ENCODE data around the gene GPHN.
A peak's percentile ranks its signal among the peaks of the same experiment; 100 is the strongest.

GPHN gene

GRCh38 chr14:66649498-66649897, 141.6 kb downstream of the GPHN start:
- no peak overlapping the region for H2AFZ ChIP-seq (ENCODE audit: insufficient read depth, low read length, poor library complexity)
- H3K27ac ChIP-seq (ENCODE audit: low read depth, low read length): no peak overlapping the region
- no peak overlapping the region for H3K9ac ChIP-seq (ENCODE audit: low read length)
- H3K79me2 ChIP-seq (ENCODE audit: control insufficient read depth, insufficient read depth, low read length, poor library complexity): no peaks in the 10 kb centered on the region
- no peaks in the 10 kb centered on the region for H3K9me3 ChIP-seq (ENCODE audit: insufficient read depth, low read depth, low read length)
- no peak overlapping the region for H2BK120ac ChIP-seq (ENCODE audit: insufficient read depth, low read length, poor library complexity)
- H3K36me3 ChIP-seq (ENCODE audit: control insufficient read depth in 1 of 2, insufficient read depth in 2 of 2, low read length in 2 of 2): no peaks in the 10 kb centered on the region
- no peak overlapping the region for H3K4me3 ChIP-seq (ENCODE audit: low read depth, low read length)
- no peak overlapping the region for H4K8ac ChIP-seq (ENCODE audit: low read depth, low read length)
- H3K4me1 ChIP-seq (ENCODE audit: control insufficient read depth in 1 of 2, insufficient read depth in 2 of 2, low read length in 2 of 2): peaks cover 0 to 2% of the 10 kb centered on the region in 2 experiments
- H4K91ac ChIP-seq (ENCODE audit: low read depth, low read length): no peak overlapping the region
- H3K79me1 ChIP-seq (ENCODE audit: low read length): no peaks in the 10 kb centered on the region
- H3K23ac ChIP-seq (ENCODE audit: low read length): no peak overlapping the region
- no peak overlapping the region for H4K12ac ChIP-seq (ENCODE audit: low read depth, low read length)
- H3K27me3 ChIP-seq (ENCODE audit: insufficient read depth, low read length): no peaks in the 10 kb centered on the region
- WGBS (ENCODE audit: extremely low coverage, insufficient coverage, insufficient read length): no CpG with 5 or more reads among the region's 3 CpGs
- no peak overlapping the region for H2BK5ac ChIP-seq (ENCODE audit: low read depth, low read length, poor library complexity)
- no peak overlapping the region for H3K14ac ChIP-seq (ENCODE audit: low read length)
- no peak overlapping the region for H3K4me2 ChIP-seq (ENCODE audit: low read length)
- H3K4ac ChIP-seq (ENCODE audit: low read depth, low read length): no peak overlapping the region
- H2BK12ac ChIP-seq (ENCODE audit: low read length): no peak overlapping the region
- no peak overlapping the region for H3K18ac ChIP-seq (ENCODE audit: low read length)
- no peak for DNase-seq
- H2AK5ac ChIP-seq (ENCODE audit: low read length): no peak overlapping the region

- Histone ChIP-seq H2BK5ac (ENCODE audit: low read depth, low read length, poor library complexity) (no peak overlapping the region), H3K14ac (ENCODE audit: low read length) (no peak overlapping the region), H3K36me3 (ENCODE audit: control insufficient read depth in 1 of 2, insufficient read depth in 2 of 2, low read length in 2 of 2) (no peaks in the 10 kb centered on the region), H2BK12ac (ENCODE audit: low read length) (no peak overlapping the region), H3K4me2 (ENCODE audit: low read length) (no peak overlapping the region), H2AK5ac (ENCODE audit: low read length) (no peak overlapping the region), H4K8ac (ENCODE audit: low read depth, low read length) (no peak overlapping the region), H3K9me3 (ENCODE audit: insufficient read depth, low read depth, low read length) (no peaks in the 10 kb centered on the region), H3K27me3 (ENCODE audit: insufficient read depth, low read length) (no peaks in the 10 kb centered on the region), H3K27ac (ENCODE audit: low read depth, low read length) (no peak overlapping the region), H3K79me1 (ENCODE audit: low read length) (no peaks in the 10 kb centered on the region), H3K18ac (ENCODE audit: low read length) (no peak overlapping the region), H4K12ac (ENCODE audit: low read depth, low read length) (no peak overlapping the region), H2BK120ac (ENCODE audit: insufficient read depth, low read length, poor library complexity) (no peak overlapping the region), H4K91ac (ENCODE audit: low read depth, low read length) (no peak overlapping the region), H3K9ac (ENCODE audit: low read length) (no peak overlapping the region), H3K79me2 (ENCODE audit: control insufficient read depth, insufficient read depth, low read length, poor library complexity) (no peaks in the 10 kb centered on the region), H3K4me3 (ENCODE audit: low read depth, low read length) (no peak overlapping the region), H3K4me1 (ENCODE audit: control insufficient read depth in 1 of 2, insufficient read depth in 2 of 2, low read length in 2 of 2) (peaks cover 0 to 2% of the 10 kb centered on the region in 2 experiments), H3K4ac (ENCODE audit: low read depth, low read length) (no peak overlapping the region), H2AFZ (ENCODE audit: insufficient read depth, low read length, poor library complexity) (no peak overlapping the region), H3K23ac (ENCODE audit: low read length) (no peak overlapping the region)
- WGBS (ENCODE audit: extremely low coverage, insufficient coverage, insufficient read length): no CpG with 5 or more reads among the region's 3 CpGs
- no peak for DNase-seq
These were observed 142.6 kb downstream of the GPHN start for GRCh38 chr14:66650491-66650911.

- Histone ChIP-seq H2AFZ (ENCODE audit: insufficient read depth, low read length, poor library complexity) (no peak overlapping the region), H3K23ac (ENCODE audit: low read length) (no peak overlapping the region), H3K79me1 (ENCODE audit: low read length) (no peaks in the 10 kb centered on the region), H4K12ac (ENCODE audit: low read depth, low read length) (no peak overlapping the region), H3K27ac (ENCODE audit: low read depth, low read length) (no peak overlapping the region), H4K91ac (ENCODE audit: low read depth, low read length) (no peak overlapping the region), H4K8ac (ENCODE audit: low read depth, low read length) (no peak overlapping the region), H3K4me2 (ENCODE audit: low read length) (no peak overlapping the region), H3K4me3 (ENCODE audit: low read depth, low read length) (no peak overlapping the region), H3K27me3 (ENCODE audit: insufficient read depth, low read length) (no peaks in the 10 kb centered on the region), H2BK120ac (ENCODE audit: insufficient read depth, low read length, poor library complexity) (no peak overlapping the region), H3K79me2 (ENCODE audit: control insufficient read depth, insufficient read depth, low read length, poor library complexity) (no peaks in the 10 kb centered on the region), H3K18ac (ENCODE audit: low read length) (no peak overlapping the region), H3K9me3 (ENCODE audit: insufficient read depth, low read depth, low read length) (no peaks in the 10 kb centered on the region), H2BK12ac (ENCODE audit: low read length) (no peak overlapping the region), H3K9ac (ENCODE audit: low read length) (no peak overlapping the region), H3K4ac (ENCODE audit: low read depth, low read length) (no peak overlapping the region), H2BK5ac (ENCODE audit: low read depth, low read length, poor library complexity) (no peak overlapping the region), H3K4me1 (ENCODE audit: control insufficient read depth in 1 of 2, insufficient read depth in 2 of 2, low read length in 2 of 2) (peaks cover 0 to 2% of the 10 kb centered on the region in 2 experiments), H2AK5ac (ENCODE audit: low read length) (no peak overlapping the region), H3K14ac (ENCODE audit: low read length) (no peak overlapping the region), H3K36me3 (ENCODE audit: control insufficient read depth in 1 of 2, insufficient read depth in 2 of 2, low read length in 2 of 2) (no peaks in the 10 kb centered on the region)
- no CpG with 5 or more reads among the region's 5 CpGs for WGBS (ENCODE audit: extremely low coverage, insufficient coverage, insufficient read length)
- no peak for DNase-seq
These were observed 143.7 kb downstream of the GPHN start for GRCh38 chr14:66651536-66652220.

- H3K27me3 ChIP-seq (ENCODE audit: insufficient read depth, low read length): no peaks in the 10 kb centered on the region
- no peak overlapping the region for H4K91ac ChIP-seq (ENCODE audit: low read depth, low read length)
- H3K9me3 ChIP-seq (ENCODE audit: insufficient read depth, low read depth, low read length): no peaks in the 10 kb centered on the region
- no peak overlapping the region for H3K4me2 ChIP-seq (ENCODE audit: low read length)
- no peaks in the 10 kb centered on the region for H3K79me1 ChIP-seq (ENCODE audit: low read length)
- H3K23ac ChIP-seq (ENCODE audit: low read length): peak overlapping the region; percentile 27
- no peak overlapping the region for H3K4ac ChIP-seq (ENCODE audit: low read depth, low read length)
- no peaks in the 10 kb centered on the region for H3K36me3 ChIP-seq (ENCODE audit: control insufficient read depth in 1 of 2, insufficient read depth in 2 of 2, low read length in 2 of 2)
- WGBS (ENCODE audit: extremely low coverage, insufficient coverage, insufficient read length): no CpG with 5 or more reads among the region's 3 CpGs
- H3K9ac ChIP-seq (ENCODE audit: low read length): no peak overlapping the region
- H3K14ac ChIP-seq (ENCODE audit: low read length): no peak overlapping the region
- no peak overlapping the region for H3K18ac ChIP-seq (ENCODE audit: low read length)
- H4K8ac ChIP-seq (ENCODE audit: low read depth, low read length): no peak overlapping the region
- no peak overlapping the region for H2AFZ ChIP-seq (ENCODE audit: insufficient read depth, low read length, poor library complexity)
- no peak overlapping the region for H2BK120ac ChIP-seq (ENCODE audit: insufficient read depth, low read length, poor library complexity)
- H2BK12ac ChIP-seq (ENCODE audit: low read length): no peak overlapping the region
- H3K79me2 ChIP-seq (ENCODE audit: control insufficient read depth, insufficient read depth, low read length, poor library complexity): no peaks in the 10 kb centered on the region
- peaks cover 0 to 2% of the 10 kb centered on the region in 2 experiments for H3K4me1 ChIP-seq (ENCODE audit: control insufficient read depth in 1 of 2, insufficient read depth in 2 of 2, low read length in 2 of 2)
- no peak overlapping the region for H3K27ac ChIP-seq (ENCODE audit: low read depth, low read length)
- H2AK5ac ChIP-seq (ENCODE audit: low read length): no peak overlapping the region
- H2BK5ac ChIP-seq (ENCODE audit: low read depth, low read length, poor library complexity): no peak overlapping the region
- no peak overlapping the region for H3K4me3 ChIP-seq (ENCODE audit: low read depth, low read length)
- no peak overlapping the region for H4K12ac ChIP-seq (ENCODE audit: low read depth, low read length)
- peak in 1 of 2 donors; percentile 13 for DNase-seq
These were observed 144.7 kb downstream of the GPHN start for GRCh38 chr14:66652525-66653106.

Data from trophoblast cell (in vitro differentiated cells and primary cell).